Sigmoid colon (tissue), 7 donors: Measurements from ENCODE around the gene TM4SF5. TPM values are rescaled to one million over a fixed set of nuclear protein-coding genes. Genes with fewer than 3 reads are reported as not detected.

Source experiments
- DNase-seq: peaks from one replicate; pipeline ENCODE4 v3.0.0-alpha.2; 2019
- H3K27ac ChIP-seq, 4 donors: fragments of 200-600 bp; sonication (generic); one replicate each; pipeline ENCODE4 v1.5.1; 2016 to 2019; ENCODE audit warnings: mild to moderate bottlenecking in 1 of 4
- H3K27me3 ChIP-seq, 3 donors: fragments of 200-600 bp; sonication (generic); one replicate each; pipeline ENCODE4 v1.5.1; 2019; ENCODE audit warnings: mild to moderate bottlenecking in 1 of 3
- H3K36me3 ChIP-seq, 4 donors: fragments of 200-600 bp; sonication (generic); one replicate each; pipeline ENCODE4 v1.5.1; 2016 to 2019
- H3K4me1 ChIP-seq, 4 donors: fragments of 200-600 bp; sonication (generic); one replicate each; pipeline ENCODE4 v1.5.1; 2017 to 2019
- H3K4me3 ChIP-seq, 4 donors: fragments of 200-600 bp; sonication (generic); one replicate each; pipeline ENCODE4 v1.5.1; 2017 to 2019; ENCODE audit warnings: mild to moderate bottlenecking in 2 of 4, moderate library complexity in 1 of 4
- H3K9me3 ChIP-seq, 4 donors: fragments of 200-600 bp in 3 of 4; sonication (generic) in 3 of 4; one replicate each; pipeline versions ENCODE4 v1.5.1 to v1.6.1; 2013 to 2019
- CTCF ChIP-seq, 4 experiments: fragments of 450-650 bp in 3 of 4; fragments of 200-600 bp in 1 of 4; IDR thresholded peaks; one replicate each; pipeline ENCODE4 v1.5.1; 2016 to 2019; ENCODE audit warnings: antibody characterized with exemption in 4 of 4, mild to moderate bottlenecking in 3 of 4, moderate library complexity in 2 of 4
- EP300 ChIP-seq, 4 donors: sonication (generic); formaldehyde crosslinking; IDR thresholded peaks; one replicate each; pipeline ENCODE4 v1.6.1; 2017; ENCODE audit warnings: antibody characterized with exemption in 4 of 4
- POLR2A ChIP-seq, 2 donors: fragments of 450-650 bp; IDR thresholded peaks; one replicate each; pipeline ENCODE4 v1.6.1; 2016; ENCODE audit warnings: antibody characterized with exemption in 2 of 2, mild to moderate bottlenecking in 2 of 2, moderate library complexity in 2 of 2
- POLR2AphosphoS5 ChIP-seq, 4 donors: sonication (generic); formaldehyde crosslinking; IDR thresholded peaks; one replicate each; pipeline ENCODE4 v1.6.1; 2017; ENCODE audit warnings: antibody characterized with exemption in 4 of 4
- WGBS, 2 donors: extraction: QIAGEN DNeasy Blood & Tissue Kit; methylation state at CpG; one replicate each; pipeline ENCODE4 v1.1.7; 2013; 5-methylcytosine and 5-hydroxymethylcytosine counted together
- intact Hi-C: fragments of 100-400 bp; cut with DNase I; formaldehyde crosslinking; loops from one replicate; pipeline ENCODE4 v1.15.1; 2023
- polyA plus RNA-seq, 3 donors: library from polyadenylated mRNA; stranded (reverse); fragments of 200-250 nt; gene quantifications; one replicate each; pipeline ENCODE4 v1.2.3, GENCODE V29; 2013
- total RNA-seq, 4 donors: library from RNA; depleted of rRNA; stranded (reverse); fragments of >200 nt; gene quantifications; one replicate each; pipeline ENCODE4 v1.1.0, GENCODE V29; 2016
- donor health status: healthy with polysubstance abuse.
- donor health status: Bipolar disorder and iron deficiency.
- donor health status: healthy.

The TM4SF5 gene
- total and polyA plus RNA-seq, 7 donors: 7.8 to 19.2 (median 11.1) TPM; not detected in 4

- no peak for TF ChIP-seq CTCF (IDR thresholded peaks at IDR 0.05)
- no peak for TF ChIP-seq POLR2AphosphoS5 (IDR thresholded peaks at IDR 0.05)
- no peak for TF ChIP-seq EP300 (IDR thresholded peaks at IDR 0.05)
- no peak for TF ChIP-seq POLR2A (IDR thresholded peaks at IDR 0.05)
- peaks cover 0 to 47% (median 41%) of the 10 kb centered on the region in 4 donors for H3K4me1 ChIP-seq
- no peak overlapping the region for H3K27ac ChIP-seq
- 10 to 38% methylated on average over 61 of the region's 61 CpGs for WGBS, 2 donors
- peaks cover 9 to 55% (median 18%) of the 10 kb centered on the region in 3 donors for H3K27me3 ChIP-seq
- no peaks in the 10 kb centered on the region for H3K9me3 ChIP-seq
- intact Hi-C loops: loop anchor here (2.0 to 5.0 kb wide), 3 partner anchors 47 to 202 kb away; partner anchors contain the start of genes ARRB2, CAMTA2, CXCL16 and ZMYND15
- no peak for DNase-seq
- H3K36me3 ChIP-seq: no peaks in the 10 kb centered on the region
- H3K4me3 ChIP-seq: peak overlapping the region; percentile 0 to 44 (median 34)
These were observed 13.8 kb downstream of the TM4SF5 start for GRCh38 chr17:4785311-4786105.

DNA sequence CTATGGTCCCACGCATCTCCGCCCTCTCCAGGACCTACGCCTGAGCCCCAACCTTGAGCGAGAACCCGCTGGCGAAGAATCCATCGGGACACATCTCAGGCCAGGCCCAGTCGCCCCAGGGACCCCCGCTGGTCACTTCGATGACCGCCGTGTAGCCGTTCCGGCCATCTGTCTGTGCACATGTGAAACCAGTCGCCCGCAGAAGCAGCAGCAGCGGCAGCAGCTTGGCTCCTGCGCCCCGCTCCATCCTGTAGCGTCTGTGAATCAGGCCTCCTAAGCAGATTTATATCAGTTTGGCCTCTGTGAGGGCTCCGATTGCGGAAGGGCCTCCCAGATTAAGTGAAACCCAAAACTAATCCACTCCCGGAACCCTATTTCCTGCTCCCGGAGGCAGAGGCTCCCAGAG is 14.4 kb downstream of the TM4SF5 start, which contains the start of gene VMO1:
TSS of gene VMO1 (minus strand) at position 259 of the 406 bp plus-strand sequence. CDS start at position 247, 12 bp downstream.
- H3K9me3 ChIP-seq: no peaks in the 10 kb centered on the region
- no peaks in the 10 kb centered on the region for H3K36me3 ChIP-seq
- intact Hi-C loops: loop anchor here (2.0 to 5.0 kb wide), 3 partner anchors 47 to 201 kb away; partner anchors contain the start of genes ARRB2, CAMTA2, CXCL16 and ZMYND15
- peak within 1 kb of the TSS in 3 of 4 donors; percentile 21 to 54 (median 27) for H3K27ac ChIP-seq
- 10 to 24% methylated on average over 24 of the region's 24 CpGs for WGBS, 2 donors
- peak; percentile 74 for DNase-seq
- no peak for TF ChIP-seq EP300 (IDR thresholded peaks at IDR 0.05)
- TF ChIP-seq POLR2AphosphoS5 (IDR thresholded peaks at IDR 0.05): peak in 1 of 4 donors; percentile 20
- TF ChIP-seq POLR2A (IDR thresholded peaks at IDR 0.05): no peak
- TF ChIP-seq CTCF (IDR thresholded peaks at IDR 0.05): no peak
- peaks cover 0 to 50% (median 45%) of the 10 kb centered on the region in 4 donors for H3K4me1 ChIP-seq
- H3K4me3 ChIP-seq: peak within 1 kb of the TSS; percentile 0 to 44 (median 34)
- H3K27me3 ChIP-seq: peaks cover 9 to 49% (median 18%) of the 10 kb centered on the region in 3 donors

DNA sequence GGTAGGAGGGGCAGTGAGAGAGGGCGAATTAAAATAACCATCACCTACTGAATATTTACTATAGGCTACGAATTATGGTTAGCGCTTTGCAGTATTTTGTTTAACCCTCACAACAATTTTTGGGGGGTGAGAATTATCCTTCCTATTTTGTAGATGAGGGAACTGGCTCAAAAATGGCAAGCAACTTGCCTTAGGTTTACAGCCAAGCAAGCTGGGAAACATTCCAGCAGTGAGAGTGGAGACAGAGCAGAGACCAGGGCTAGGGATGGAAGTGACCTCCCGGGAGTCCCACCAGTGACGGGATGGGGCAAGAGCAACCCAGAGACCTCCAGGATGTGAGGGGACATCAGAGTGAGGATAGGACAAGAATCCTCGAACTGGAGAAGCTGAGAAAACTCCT is 14.8 kb downstream of the TM4SF5 start:
- TF ChIP-seq EP300 (IDR thresholded peaks at IDR 0.05) (no peak), POLR2AphosphoS5 (IDR thresholded peaks at IDR 0.05) (no peak), POLR2A (IDR thresholded peaks at IDR 0.05) (no peak), CTCF (IDR thresholded peaks at IDR 0.05) (no peak)
- 17 to 22% methylated on average over 6 of the region's 6 CpGs for WGBS, 2 donors
- peaks cover 0 to 50% (median 45%) of the 10 kb centered on the region in 4 donors for H3K4me1 ChIP-seq
- no peaks in the 10 kb centered on the region for H3K9me3 ChIP-seq
- peak overlapping the region in 3 of 4 donors; percentile 26 to 44 (median 41) for H3K4me3 ChIP-seq
- H3K36me3 ChIP-seq: no peaks in the 10 kb centered on the region
- DNase-seq: no peak
- H3K27ac ChIP-seq: peak overlapping the region in 1 of 4 donors; percentile 27
- peaks cover 7 to 45% (median 17%) of the 10 kb centered on the region in 3 donors for H3K27me3 ChIP-seq
- intact Hi-C loops: loop anchor here (2.0 to 5.0 kb wide), 3 partner anchors 48 to 201 kb away; partner anchors contain the start of genes ARRB2, CAMTA2, CXCL16 and ZMYND15

- peaks cover 0 to 50% (median 45%) of the 10 kb centered on the region in 4 donors for H3K4me1 ChIP-seq
- H3K36me3 ChIP-seq: no peaks in the 10 kb centered on the region
- H3K4me3 ChIP-seq: peak overlapping the region in 1 of 4 donors; percentile 76
- TF ChIP-seq POLR2AphosphoS5 (IDR thresholded peaks at IDR 0.05) (no peak), POLR2A (IDR thresholded peaks at IDR 0.05) (no peak), EP300 (IDR thresholded peaks at IDR 0.05) (no peak), CTCF (IDR thresholded peaks at IDR 0.05) (no peak)
- peak overlapping the region in 2 of 4 donors; percentile 96 to 99 for H3K27ac ChIP-seq
- H3K27me3 ChIP-seq: peaks cover 0 to 27% (median 0%) of the 10 kb centered on the region in 3 donors
- no peak for DNase-seq
- H3K9me3 ChIP-seq: no peaks in the 10 kb centered on the region
- 57 to 75% methylated on average over 14 of the region's 14 CpGs for WGBS, 2 donors
- intact Hi-C loops: loop anchor here (5.0 kb wide), 1 partner anchor 199 kb away; the partner anchor contains the start of gene CAMTA2
These were observed 16.6 kb downstream of the TM4SF5 start for GRCh38 chr17:4788159-4788806.
